ENCODE results near the gene STK25.
"Not testable (repeated sequence)": the region's sequence is repeated elsewhere in the genome, so short reads cannot be mapped to it uniquely, and the experiment has no call there.

Gene STK25

GRCh38 chr2:241532733-241533601 is 24.6 kb upstream of the STK25 start (continued):
- TF ChIP-seq ESRRG (CRISPR knock-in tag; IDR thresholded peaks at IDR 0.05), result no peak

- no peak for ATAC-seq
- TF ChIP-seq SNAI2 (CRISPR knock-in tag; IDR thresholded peaks at IDR 0.05) (no peak), ZFP30 (CRISPR knock-in tag; IDR thresholded peaks at IDR 0.05) (no peak), TOX (CRISPR knock-in tag; IDR thresholded peaks at IDR 0.05; ENCODE audit: borderline replicate concordance) (no peak), OSR1 (CRISPR knock-in tag; IDR thresholded peaks at IDR 0.05) (no peak), ISL1 (CRISPR knock-in tag; IDR thresholded peaks at IDR 0.05) (no peak)
These were observed 23.8 kb upstream of the STK25 start for GRCh38 chr2:241532168-241532567.

- no peak for ATAC-seq
- no peak for TF ChIP-seq GLIS3 (CRISPR knock-in tag; IDR thresholded peaks at IDR 0.05)
- no peak for TF ChIP-seq PATZ1 (CRISPR knock-in tag; IDR thresholded peaks at IDR 0.05; ENCODE audit: borderline replicate concordance)
These were observed 22.9 kb upstream of the STK25 start for GRCh38 chr2:241531161-241531722.

GRCh38 chr2:241530571-241530970 is 22.2 kb upstream of the STK25 start:
- TF ChIP-seq ARNTL (CRISPR knock-in tag; IDR thresholded peaks at IDR 0.05; ENCODE audit: borderline replicate concordance, low read depth) (no peak), TOX (CRISPR knock-in tag; IDR thresholded peaks at IDR 0.05; ENCODE audit: borderline replicate concordance) (no peak), ZFP30 (CRISPR knock-in tag; IDR thresholded peaks at IDR 0.05) (no peak), ZFP3 (CRISPR knock-in tag; IDR thresholded peaks at IDR 0.05) (no peak), SNAI2 (CRISPR knock-in tag; IDR thresholded peaks at IDR 0.05) (no peak), PATZ1 (CRISPR knock-in tag; IDR thresholded peaks at IDR 0.05; ENCODE audit: borderline replicate concordance) (no peak), RARB (CRISPR knock-in tag; IDR thresholded peaks at IDR 0.05) (no peak), ZC3H10 (CRISPR knock-in tag; IDR thresholded peaks at IDR 0.05) (no peak), ZNF8 (CRISPR knock-in tag; IDR thresholded peaks at IDR 0.05) (no peak), TSHZ2 (CRISPR knock-in tag; IDR thresholded peaks at IDR 0.05) (no peak), CREB5 (CRISPR knock-in tag; IDR thresholded peaks at IDR 0.05; ENCODE audit: low read depth) (no peak), ISL1 (CRISPR knock-in tag; IDR thresholded peaks at IDR 0.05) (no peak), CSDC2 (CRISPR knock-in tag; IDR thresholded peaks at IDR 0.05) (no peak)
- no peak for ATAC-seq

- not testable (repeated sequence) for ATAC-seq
These were observed 17.7 kb upstream of the STK25 start for GRCh38 chr2:241525818-241526780.
